ENCODE results near the gene ZNRF2.

DNA sequence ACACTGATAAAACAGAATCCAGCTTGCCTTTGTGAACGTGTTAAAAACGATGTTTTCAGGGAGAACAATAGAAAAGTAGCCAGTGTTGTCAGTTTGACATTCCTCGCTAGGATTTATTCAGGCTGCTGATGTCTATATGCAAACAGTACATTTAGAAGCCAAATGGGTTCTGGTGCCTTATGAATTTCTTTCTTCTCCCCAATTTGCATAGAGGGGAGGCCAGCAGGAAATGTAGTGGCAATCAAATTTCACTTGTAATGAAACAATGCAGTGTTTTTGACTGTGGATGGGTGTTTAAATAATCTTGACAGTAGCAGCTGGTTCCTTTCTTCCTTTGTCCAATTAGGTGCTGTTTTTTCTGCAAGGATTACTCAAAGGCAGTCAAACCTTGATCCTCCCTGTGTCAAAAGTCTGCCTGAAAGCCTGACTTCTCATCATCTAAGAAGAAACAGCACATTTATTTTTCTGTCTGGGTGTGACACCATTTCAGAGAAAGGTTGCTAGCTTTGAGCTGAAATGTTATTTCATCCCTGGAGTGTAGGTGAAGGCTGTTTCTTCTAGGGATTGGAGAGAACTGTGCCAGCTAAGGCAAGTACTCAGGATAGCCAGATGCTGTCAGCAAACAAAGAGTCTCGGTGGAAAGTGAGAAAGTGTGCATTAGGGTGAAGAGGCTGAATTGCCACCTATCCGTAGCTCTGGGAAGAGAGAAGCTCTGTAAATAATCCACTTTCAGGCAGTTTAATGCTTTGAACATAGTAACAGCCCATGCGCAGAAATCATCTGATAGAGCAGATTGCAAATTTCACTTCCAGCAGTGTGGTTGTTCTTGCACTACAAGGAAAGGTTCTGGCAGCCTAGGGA lies 36.6 kb upstream of the ZNRF2 start:
- TF ChIP-seq, protein P1, sequence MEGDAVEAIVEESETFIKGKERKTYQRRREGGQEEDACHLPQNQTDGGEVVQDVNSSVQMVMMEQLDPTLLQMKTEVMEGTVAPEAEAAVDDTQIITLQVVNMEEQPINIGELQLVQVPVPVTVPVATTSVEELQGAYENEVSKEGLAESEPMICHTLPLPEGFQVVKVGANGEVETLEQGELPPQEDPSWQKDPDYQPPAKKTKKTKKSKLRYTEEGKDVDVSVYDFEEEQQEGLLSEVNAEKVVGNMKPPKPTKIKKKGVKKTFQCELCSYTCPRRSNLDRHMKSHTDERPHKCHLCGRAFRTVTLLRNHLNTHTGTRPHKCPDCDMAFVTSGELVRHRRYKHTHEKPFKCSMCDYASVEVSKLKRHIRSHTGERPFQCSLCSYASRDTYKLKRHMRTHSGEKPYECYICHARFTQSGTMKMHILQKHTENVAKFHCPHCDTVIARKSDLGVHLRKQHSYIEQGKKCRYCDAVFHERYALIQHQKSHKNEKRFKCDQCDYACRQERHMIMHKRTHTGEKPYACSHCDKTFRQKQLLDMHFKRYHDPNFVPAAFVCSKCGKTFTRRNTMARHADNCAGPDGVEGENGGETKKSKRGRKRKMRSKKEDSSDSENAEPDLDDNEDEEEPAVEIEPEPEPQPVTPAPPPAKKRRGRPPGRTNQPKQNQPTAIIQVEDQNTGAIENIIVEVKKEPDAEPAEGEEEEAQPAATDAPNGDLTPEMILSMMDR (conservative IDR thresholded peaks at IDR 0.05; ENCODE audit: low read depth, low read length): no peak
- TF ChIP-seq RCOR1 (IDR thresholded peaks at IDR 0.05; ENCODE audit: insufficient replicate concordance, low read length) (no peak), POLR2A (IDR thresholded peaks at IDR 0.05; ENCODE audit: low read depth, low read length) (no peak), MAFK (IDR thresholded peaks at IDR 0.05; ENCODE audit: low read depth, low read length) (no peak), CHD1 (IDR thresholded peaks at IDR 0.05; ENCODE audit: low read depth, low read length) (no peak), SMC3 (IDR thresholded peaks at IDR 0.05; ENCODE audit: low read depth, low read length) (no peak), RAD21 (IDR thresholded peaks at IDR 0.05; ENCODE audit: low read length) (no peak), BHLHE40 (IDR thresholded peaks at IDR 0.05; ENCODE audit: low read depth, low read length) (no peak), RFX5 (IDR thresholded peaks at IDR 0.05; ENCODE audit: low read depth, low read length) (no peak), CEBPB (IDR thresholded peaks at IDR 0.05; ENCODE audit: low read depth, low read length) (no peak), FOS (IDR thresholded peaks at IDR 0.05; ENCODE audit: low read depth, low read length) (no peak), ELK1 (IDR thresholded peaks at IDR 0.05; ENCODE audit: borderline replicate concordance, low read depth, low read length) (no peak), MXI1 (IDR thresholded peaks at IDR 0.05; ENCODE audit: borderline replicate concordance, low read depth, low read length) (no peak)
- TF ChIP-seq, protein P2, sequence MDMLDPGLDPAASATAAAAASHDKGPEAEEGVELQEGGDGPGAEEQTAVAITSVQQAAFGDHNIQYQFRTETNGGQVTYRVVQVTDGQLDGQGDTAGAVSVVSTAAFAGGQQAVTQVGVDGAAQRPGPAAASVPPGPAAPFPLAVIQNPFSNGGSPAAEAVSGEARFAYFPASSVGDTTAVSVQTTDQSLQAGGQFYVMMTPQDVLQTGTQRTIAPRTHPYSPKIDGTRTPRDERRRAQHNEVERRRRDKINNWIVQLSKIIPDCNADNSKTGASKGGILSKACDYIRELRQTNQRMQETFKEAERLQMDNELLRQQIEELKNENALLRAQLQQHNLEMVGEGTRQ (IDR thresholded peaks at IDR 0.05; ENCODE audit: low read depth, low read length): no peak

All from IMR-90 (cell line).